NK-92 treated with Interleukin-12 subunit alpha and Interleukin-12 subunit beta, amount 100 ng/mL, for 24 hours (cell line): Measurements from ENCODE around the gene KRTAP4-5.
"Not testable (repeated sequence)": the region's sequence is repeated elsewhere in the genome, so short reads cannot be mapped to it uniquely, and the experiment has no call there.

Source experiments
- DNase-seq: peaks from one replicate; lab custom pipeline; 2025; lab: John Stamatoyannopoulos, UW

The KRTAP4-5 gene

GRCh38 chr17:41108728-41109386 lies 40.8 kb downstream of the KRTAP4-5 start:
- DNase-seq: not testable (repeated sequence)

- DNase-seq: no peak
Observed at GRCh38 chr17:41107941-41108450, 41.6 kb downstream of the KRTAP4-5 start.

GRCh38 chr17:41105347-41105746 lies 44.3 kb downstream of the KRTAP4-5 start, which contains the start of gene KRTAP4-9:
KRTAP4-9 (plus strand) TSS chr17:41105389; CDS start chr17:41105389, 0 bp downstream.
- not testable (repeated sequence) for DNase-seq

DNA sequence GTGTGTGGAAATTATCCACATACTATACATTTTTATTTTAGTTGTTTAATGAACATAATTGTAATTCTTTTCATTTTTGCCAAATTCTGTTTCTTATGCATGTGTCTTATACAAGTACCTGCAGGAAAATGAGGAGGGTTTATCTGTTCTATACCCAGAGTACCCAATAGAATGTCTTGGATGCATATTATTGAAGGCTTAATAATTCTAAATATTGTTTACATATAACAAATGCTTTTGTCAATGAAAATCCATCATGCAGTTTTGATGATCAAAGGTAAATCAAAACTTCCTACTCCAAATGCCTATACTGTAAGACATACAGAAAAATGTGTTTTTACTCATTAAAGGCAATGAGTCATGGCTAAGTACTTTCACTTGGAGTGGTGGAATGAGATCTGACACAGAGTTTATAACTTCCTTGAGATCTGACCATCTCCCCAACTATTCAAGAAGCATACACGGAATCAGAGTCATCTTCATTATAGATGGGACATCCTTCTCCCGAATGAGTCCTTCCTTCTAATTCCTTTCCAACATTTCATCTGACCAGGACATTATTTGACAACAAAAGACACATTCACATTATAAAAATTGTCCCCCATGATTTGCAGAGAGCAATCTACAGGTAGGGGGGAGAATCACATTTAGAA lies 45.1 kb downstream of the KRTAP4-5 start:
- not testable (repeated sequence) for DNase-seq

- no peak for DNase-seq
Observed at GRCh38 chr17:41103896-41104295, 45.7 kb downstream of the KRTAP4-5 start.

DNA sequence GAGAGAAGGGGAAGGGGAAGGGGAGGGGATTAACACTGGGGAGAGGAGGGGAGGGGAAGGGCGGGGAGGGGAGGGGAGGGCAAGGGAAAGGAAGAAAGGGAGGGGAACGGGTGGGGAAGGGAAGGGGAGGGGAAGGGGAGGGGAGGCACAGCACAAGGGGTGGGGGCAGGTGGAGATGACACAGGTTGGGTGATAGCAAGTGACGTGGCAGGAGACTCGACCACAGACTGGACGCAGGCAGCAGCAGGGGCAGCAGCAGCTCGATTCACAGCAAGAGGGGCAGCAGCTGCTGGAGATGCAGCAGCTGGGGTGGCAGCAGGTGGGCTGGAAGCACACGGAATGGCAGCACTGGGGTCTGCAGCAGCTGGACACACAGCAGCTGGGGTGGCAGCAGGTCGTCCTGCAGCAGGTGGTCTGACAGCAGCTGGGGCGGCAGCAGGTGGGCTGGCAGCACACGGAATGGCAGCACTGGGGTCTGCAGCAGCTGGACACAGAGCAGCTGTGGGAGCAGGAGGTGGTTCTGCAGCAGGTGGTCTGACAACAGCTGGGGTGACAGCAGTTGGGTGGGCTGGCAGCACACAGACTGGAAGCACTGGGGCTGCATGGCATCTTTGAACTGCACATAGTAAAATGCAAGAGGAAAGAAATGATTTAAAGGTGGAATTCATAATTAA lies 47.9 kb downstream of the KRTAP4-5 start, which contains the start of gene KRTAP4-16:
Gene KRTAP4-16 (minus strand): TSS at position 624 of the 674 bp plus-strand sequence. CDS start 0 bp downstream, at position 624.
- DNase-seq: no peak

- not testable (repeated sequence) for DNase-seq
Observed at GRCh38 chr17:41099682-41100480, 49.7 kb downstream of the KRTAP4-5 start.
